AG20443 (cell line): ENCODE data around the gene NAV2.

Source experiments
- DNase-seq: peaks from one replicate; pipeline ENCODE4 v3.0.0; 2012; ENCODE audit warnings: low spot score, mixed read lengths

The NAV2 gene

GRCh38 chr11:20053572-20053971 lies 340.9 kb downstream of the NAV2 start:
- no peak for DNase-seq

GRCh38 chr11:20054584-20054983 lies 341.9 kb downstream of the NAV2 start:
- DNase-seq: no peak

- no peak for DNase-seq
Measured at GRCh38 chr11:20055312-20055711, 342.7 kb downstream of the NAV2 start.

GRCh38 chr11:20056109-20056949 lies 343.7 kb downstream of the NAV2 start:
- no peak for DNase-seq

GRCh38 chr11:20056950-20057943 lies 344.6 kb downstream of the NAV2 start:
- peak; percentile 35 for DNase-seq

GRCh38 chr11:20058749-20059458 lies 346.3 kb downstream of the NAV2 start:
- peak; percentile 23 for DNase-seq

GRCh38 chr11:20059587-20060021 lies 347.0 kb downstream of the NAV2 start:
- DNase-seq: no peak

- DNase-seq: no peak
Measured at GRCh38 chr11:20060181-20060580, 347.5 kb downstream of the NAV2 start.

- DNase-seq: no peak
Measured at GRCh38 chr11:20060647-20061205, 348.1 kb downstream of the NAV2 start.

GRCh38 chr11:20061776-20062175 lies 349.1 kb downstream of the NAV2 start:
- no peak for DNase-seq

- no peak for DNase-seq
Measured at GRCh38 chr11:20064961-20065405, 352.3 kb downstream of the NAV2 start.

GRCh38 chr11:20065406-20065805 lies 352.8 kb downstream of the NAV2 start:
- no peak for DNase-seq

- no peak for DNase-seq
Measured at GRCh38 chr11:20066013-20066782, 353.6 kb downstream of the NAV2 start.

- no peak for DNase-seq
Measured at GRCh38 chr11:20066783-20067156, 354.1 kb downstream of the NAV2 start.

GRCh38 chr11:20067665-20068064 lies 355.0 kb downstream of the NAV2 start:
- DNase-seq: no peak

GRCh38 chr11:20068691-20069090 lies 356.1 kb downstream of the NAV2 start:
- DNase-seq: no peak

- no peak for DNase-seq
Measured at GRCh38 chr11:20070459-20070858, 357.8 kb downstream of the NAV2 start.

GRCh38 chr11:20075627-20076026 lies 363.0 kb downstream of the NAV2 start:
- no peak for DNase-seq

- no peak for DNase-seq
Measured at GRCh38 chr11:20078846-20079245, 366.2 kb downstream of the NAV2 start.

GRCh38 chr11:20080032-20080685 lies 367.5 kb downstream of the NAV2 start:
- DNase-seq: no peak
